NCI-H1105 (cell line): Measurements from ENCODE around the gene PSMB8.

ENCODE experiments used
- DNase-seq: peaks from one replicate; lab custom pipeline; 2025; lab: John Stamatoyannopoulos, UW

The PSMB8 gene

GRCh38 chr6:32855467-32856174 lies 11.8 kb upstream of the PSMB8 start:
- DNase-seq = no peak

- DNase-seq = no peak
These were observed 10.7 kb upstream of the PSMB8 start for GRCh38 chr6:32854376-32855178.

- peak; percentile 80 for DNase-seq
These were observed 9.9 kb upstream of the PSMB8 start, which contains the start of the genes PSMB9 and TAP1 for GRCh38 chr6:32853541-32854375. Gene PSMB9 (plus strand): TSS chr6:32854192. CDS start chr6:32854230, 38 bp downstream. Gene TAP1 (minus strand): TSS chr6:32853704. CDS start chr6:32853636, 68 bp downstream.

- no peak for DNase-seq
These were observed 9.1 kb upstream of the PSMB8 start for GRCh38 chr6:32852844-32853540.

- no peak for DNase-seq
These were observed 8.4 kb upstream of the PSMB8 start for GRCh38 chr6:32852018-32852843.

- DNase-seq = no peak
These were observed 7.2 kb upstream of the PSMB8 start for GRCh38 chr6:32851025-32851424.

- DNase-seq = no peak
These were observed 5.3 kb upstream of the PSMB8 start for GRCh38 chr6:32849126-32849525.

GRCh38 chr6:32847795-32848194 lies 3.9 kb upstream of the PSMB8 start:
- no peak for DNase-seq

- no peak for DNase-seq
These were observed 3.2 kb upstream of the PSMB8 start for GRCh38 chr6:32847004-32847403.

GRCh38 chr6:32845384-32845884 lies 1.6 kb upstream of the PSMB8 start:
- DNase-seq = no peak

- DNase-seq = no peak
These were observed 1.1 kb upstream of the PSMB8 start for GRCh38 chr6:32844839-32845383.

GRCh38 chr6:32843331-32843978 lies 392 bp downstream of the PSMB8 start:
- DNase-seq = no peak

- DNase-seq = no peak
These were observed 1.2 kb downstream of the PSMB8 start for GRCh38 chr6:32842690-32843089.

- no peak for DNase-seq
These were observed 1.7 kb downstream of the PSMB8 start for GRCh38 chr6:32842021-32842650.

- DNase-seq = no peak
These were observed 3.1 kb downstream of the PSMB8 start for GRCh38 chr6:32840604-32841246.

- DNase-seq = no peak
These were observed 4.5 kb downstream of the PSMB8 start for GRCh38 chr6:32839356-32839755.

- peak; percentile 84 for DNase-seq
These were observed 5.5 kb downstream of the PSMB8 start, which contains the start of gene TAP2 for GRCh38 chr6:32838114-32838958. Gene TAP2 (minus strand): TSS chr6:32838739. CDS start chr6:32838233, 506 bp downstream.

GRCh38 chr6:32837651-32838113 lies 6.2 kb downstream of the PSMB8 start:
- DNase-seq = no peak
